Heart left ventricle (tissue), 16 donors: ENCODE measurements around the gene SLC35G4. TPM values are rescaled to one million over a fixed set of nuclear protein-coding genes. Genes with fewer than 3 reads are reported as not detected.
"Not testable (repeated sequence)": the region's sequence is repeated elsewhere in the genome, so short reads cannot be mapped to it uniquely, and the experiment has no call there.

ENCODE experiments used
- ATAC-seq, 4 donors: fragments of 200-7000 bp; cut with Tn5 transposase; one replicate each; pipeline ENCODE4 v1.9.1; 2020 to 2022; ENCODE audit warnings: moderate library complexity in 4 of 4, mild to moderate bottlenecking in 3 of 4, moderate number of reproducible peaks in 1 of 4
- DNase-seq, 5 donors: peaks; one replicate each; pipeline ENCODE4 v3.0.0-alpha.2; 2020
- H3K27ac ChIP-seq, 12 donors: fragments of 200-600 bp; sonication (generic) in 4 of 12; one replicate each; pipeline versions ENCODE4 v1.5.0 to v1.8.0; 2016 to 2022; ENCODE audit warnings: mild to moderate bottlenecking in 2 of 12
- H3K27me3 ChIP-seq, 9 donors: fragments of 200-600 bp; sonication (generic) in 2 of 9; one replicate each; pipeline versions ENCODE4 v1.5.1 to v1.8.0; 2016 to 2022; ENCODE audit warnings: mild to moderate bottlenecking in 3 of 9
- H3K36me3 ChIP-seq, 9 donors: fragments of 200-600 bp; sonication (generic) in 2 of 9; one replicate each; pipeline versions ENCODE4 v1.5.0 to v1.8.0; 2018 to 2022; ENCODE audit warnings: mild to moderate bottlenecking in 2 of 9
- H3K4me1 ChIP-seq, 12 donors: fragments of 200-600 bp; sonication (generic) in 4 of 12; one replicate each; pipeline versions ENCODE4 v1.5.0 to v1.8.0; 2016 to 2022; ENCODE audit warnings: mild to moderate bottlenecking in 3 of 12
- H3K4me3 ChIP-seq, 12 donors: fragments of 200-600 bp; sonication (generic) in 4 of 12; one replicate each; pipeline versions ENCODE4 v1.5.0 to v1.8.0; 2017 to 2022; ENCODE audit warnings: mild to moderate bottlenecking in 9 of 12, moderate library complexity in 4 of 12
- H3K9me3 ChIP-seq, 12 donors: fragments of 200-600 bp; sonication (generic) in 4 of 12; one replicate each; pipeline versions ENCODE4 v1.5.0 to v1.8.0; 2016 to 2022; ENCODE audit warnings: mild to moderate bottlenecking in 1 of 12
- CTCF ChIP-seq, 12 donors: fragments of 200-600 bp; sonication (generic) in 4 of 12; IDR thresholded peaks; one replicate each; pipeline versions ENCODE4 v1.5.0 to v1.8.0; 2018 to 2022; ENCODE audit warnings: antibody characterized with exemption in 12 of 12, mild to moderate bottlenecking in 5 of 12
- POLR2A ChIP-seq, 2 donors: fragments of 450-650 bp; IDR thresholded peaks; one replicate each; pipeline ENCODE4 v1.6.1; 2017; ENCODE audit warnings: antibody characterized with exemption in 2 of 2, mild to moderate bottlenecking in 2 of 2, moderate library complexity in 2 of 2
- WGBS, 4 donors: extraction: QIAGEN DNeasy Blood & Tissue Kit in 2 of 4; methylation state at CpG; one replicate each; pipeline versions ENCODE4 v1.1.5 to v1.1.7; 2013 to 2018; 5-methylcytosine and 5-hydroxymethylcytosine counted together
- intact Hi-C, 10 donors: fragments of 100-400 bp; cut with DNase I; formaldehyde crosslinking; loops; one replicate each; pipeline versions ENCODE4 v1.11.1 to v1.14.2; 2022
- polyA plus RNA-seq, 2 donors: library from polyadenylated mRNA; stranded (reverse); fragments of 200-250 nt; gene quantifications; one replicate each; pipeline ENCODE4 v1.2.3, GENCODE V29; 2013
- total RNA-seq, 9 donors: library from RNA; depleted of rRNA in 2 of 9; stranded (reverse); fragments of >200 nt in 2 of 9; fragmentation: NEBNext Ultra II Directional in 3 of 9; extraction: Animal tissue kit (Norgen Biotek cat#: 25700) in 3 of 9; gene quantifications; one replicate each; pipeline versions ENCODE4 v1.1.0 to v1.2.4, GENCODE V29; 2016 to 2023
- donor health status: ischemic (EF 13 %, LVEDD 7.1; RV severe dilation, severe dysfunction).
- donor health status: healthy with polysubstance abuse.
- donor health status: DM: no; HTN: yes; CAD: no.
- donor health status: DM: no; HTN: no; CAD: no.
- donor health status: ischemic (EF 25% LVEDD 6.9; RV normal size, moderate dysfunction).
- donor health status: ischemic (EF 25% LVEDD 5.7; RV mildly dilated, moderate dysfunction).
- donor health status: healthy.
- donor health status: DM: yes; HTN: yes; CAD: no.
- donor health status: ischemic (EF 35%, LVEDD 5.7; RV mildly dilated, moderate dysfunction).
- donor health status: nonischemic (EF 11% LVEDD 7.7; RV severe dilation, severe dysfunction).
- donor health status: DM: yes; HTN: yes; CAD: no.
- donor health status: PGD.
- donor health status: ischemic (EF 29% LVEDD 5.4; RV normal size, mild dysfunction).
- donor health status: nonischemic (EF 23%, LVEDD 6.1; RV moderate dilation, normal function).

SLC35G4 gene
- total and polyA plus RNA-seq, 11 donors, result not detected

GRCh38 chr18:11587846-11588245, 21.6 kb upstream of the SLC35G4 start:
- no peak for ATAC-seq
- H3K27me3 ChIP-seq, result peaks cover 0 to 7% (median 0%) of the 10 kb centered on the region in 9 donors
- H3K9me3 ChIP-seq, result no peaks in the 10 kb centered on the region
- H3K4me3 ChIP-seq, result no peak overlapping the region
- no peaks in the 10 kb centered on the region for H3K4me1 ChIP-seq
- TF ChIP-seq POLR2A (IDR thresholded peaks at IDR 0.05) (no peak), CTCF (IDR thresholded peaks at IDR 0.05) (no peak)
- H3K27ac ChIP-seq, result no peak overlapping the region
- no peaks in the 10 kb centered on the region for H3K36me3 ChIP-seq
- intact Hi-C loops, result no loop called here
- no peak for DNase-seq
- WGBS, 4 donors, result 56 to 68% (median 57%) methylated on average over 3 of the region's 3 CpGs

GRCh38 chr18:11591957-11592356, 17.4 kb upstream of the SLC35G4 start:
- intact Hi-C loops, result no loop called here
- Histone ChIP-seq H3K27ac (no peak overlapping the region), H3K27me3 (peaks cover 0 to 13% (median 0%) of the 10 kb centered on the region in 9 donors)

GRCh38 chr18:11600321-11600720, 9.1 kb upstream of the SLC35G4 start:
- H3K27me3 ChIP-seq, result peaks cover 0 to 6% (median 0%) of the 10 kb centered on the region in 9 donors
- peaks cover 0 to 10% (median 0%) of the 10 kb centered on the region in 12 donors for H3K9me3 ChIP-seq
- no peak for ATAC-seq
- intact Hi-C loops, result no loop called here
- 79 to 81% (median 80%) methylated on average over 3 of the region's 3 CpGs for WGBS, 4 donors
- H3K4me1 ChIP-seq, result no peaks in the 10 kb centered on the region
- H3K27ac ChIP-seq, result no peak overlapping the region
- no peak overlapping the region for H3K4me3 ChIP-seq
- DNase-seq, result no peak
- H3K36me3 ChIP-seq, result no peaks in the 10 kb centered on the region
- TF ChIP-seq POLR2A (IDR thresholded peaks at IDR 0.05) (no peak), CTCF (IDR thresholded peaks at IDR 0.05) (no peak)

More at GRCh38 chr18:11591957-11592356, 17.4 kb upstream of the SLC35G4 start:
- H3K4me3 ChIP-seq, result no peak overlapping the region
- H3K9me3 ChIP-seq, result no peaks in the 10 kb centered on the region
- ATAC-seq (no peak), DNase-seq (no peak)
- no peaks in the 10 kb centered on the region for H3K36me3 ChIP-seq
- 70 to 80% (median 75%) methylated on average over 3 of the region's 3 CpGs for WGBS, 4 donors
- TF ChIP-seq POLR2A (IDR thresholded peaks at IDR 0.05), result no peak
- no peak for TF ChIP-seq CTCF (IDR thresholded peaks at IDR 0.05)
- H3K4me1 ChIP-seq, result no peaks in the 10 kb centered on the region

- intact Hi-C loops, result no loop called here
- Histone ChIP-seq H3K27me3 (peaks cover 0 to 6% (median 0%) of the 10 kb centered on the region in 9 donors), H3K4me3 (no peak overlapping the region), H3K27ac (no peak overlapping the region), H3K36me3 (no peaks in the 10 kb centered on the region), H3K4me1 (no peaks in the 10 kb centered on the region), H3K9me3 (no peaks in the 10 kb centered on the region)
- no peak for TF ChIP-seq CTCF (IDR thresholded peaks at IDR 0.05)
- TF ChIP-seq POLR2A (IDR thresholded peaks at IDR 0.05), result no peak
- no peak for DNase-seq
- WGBS, 4 donors, result 34 to 44% (median 40%) methylated on average over 2 of the region's 2 CpGs
- no peak for ATAC-seq
Measured at GRCh38 chr18:11607906-11608305, 1.5 kb upstream of the SLC35G4 start.

- intact Hi-C loops, H3K36me3 ChIP-seq, H3K27me3 ChIP-seq, H3K4me3 ChIP-seq, H3K4me1 ChIP-seq, H3K9me3 ChIP-seq, H3K27ac ChIP-seq, DNase-seq, ATAC-seq: not testable (repeated sequence)
- 78 to 88% (median 82%) methylated on average over 10 to 18 of the region's 19 CpGs for WGBS, 4 donors
Measured at GRCh38 chr18:11608618-11609017, 778 bp upstream of the SLC35G4 start.

GRCh38 chr18:11613073-11613472, 3.7 kb downstream of the SLC35G4 start:
- H3K4me3 ChIP-seq, DNase-seq, H3K36me3 ChIP-seq, H3K9me3 ChIP-seq, H3K4me1 ChIP-seq, intact Hi-C loops, H3K27ac ChIP-seq, H3K27me3 ChIP-seq, ATAC-seq: not testable (repeated sequence)
- 81 to 93% (median 84%) methylated on average over 11 to 18 of the region's 18 CpGs for WGBS, 4 donors

GRCh38 chr18:11613611-11614010, 4.2 kb downstream of the SLC35G4 start:
- H3K4me1 ChIP-seq, H3K27me3 ChIP-seq, H3K27ac ChIP-seq, H3K36me3 ChIP-seq, ATAC-seq, intact Hi-C loops, H3K9me3 ChIP-seq, H3K4me3 ChIP-seq, DNase-seq: not testable (repeated sequence)
- WGBS, 4 donors, result 80 to 93% (median 84%) methylated on average over 2 to 21 of the region's 23 CpGs
